ENCODE data around the gene DNAJC6.

DNAJC6 gene

DNA sequence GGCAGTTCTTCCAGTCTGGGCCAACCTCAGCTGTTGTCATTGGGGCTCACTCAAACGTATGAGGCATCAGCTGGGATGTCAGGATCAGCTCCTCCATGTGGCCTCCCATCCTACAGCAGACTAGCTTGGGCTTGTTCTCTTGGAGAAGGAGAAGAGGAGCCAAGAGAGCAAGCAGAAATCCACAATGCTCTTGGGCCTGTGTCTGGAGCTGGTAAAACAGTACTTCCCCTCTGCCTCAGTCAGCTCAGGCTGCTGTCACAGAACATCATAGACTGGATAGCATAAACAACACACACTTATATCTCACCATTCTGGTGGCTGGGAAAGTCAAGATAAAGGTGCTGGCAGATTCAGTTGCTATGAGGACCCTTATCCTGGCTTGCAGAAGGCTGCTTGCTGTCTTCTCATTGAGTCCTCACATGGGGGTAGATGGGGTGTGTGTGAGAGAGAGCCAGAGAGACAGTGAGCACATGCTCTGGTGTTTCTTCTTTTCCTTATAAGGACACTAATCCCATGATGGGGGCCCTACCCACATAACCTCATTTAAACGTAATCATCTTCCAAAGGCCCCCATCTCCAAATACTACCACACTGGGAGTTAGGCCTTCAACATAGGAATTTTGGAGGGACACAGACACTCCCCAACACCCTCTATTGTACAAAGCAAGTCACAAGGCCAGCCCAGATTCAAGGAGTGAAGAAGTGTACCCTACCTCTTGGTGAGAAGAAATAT, 16.3 kb upstream of the DNAJC6 start:
- DNase-seq (ENCODE audit: low read depth in 1 of 2, low spot score in 1 of 2) = no peak

DNA sequence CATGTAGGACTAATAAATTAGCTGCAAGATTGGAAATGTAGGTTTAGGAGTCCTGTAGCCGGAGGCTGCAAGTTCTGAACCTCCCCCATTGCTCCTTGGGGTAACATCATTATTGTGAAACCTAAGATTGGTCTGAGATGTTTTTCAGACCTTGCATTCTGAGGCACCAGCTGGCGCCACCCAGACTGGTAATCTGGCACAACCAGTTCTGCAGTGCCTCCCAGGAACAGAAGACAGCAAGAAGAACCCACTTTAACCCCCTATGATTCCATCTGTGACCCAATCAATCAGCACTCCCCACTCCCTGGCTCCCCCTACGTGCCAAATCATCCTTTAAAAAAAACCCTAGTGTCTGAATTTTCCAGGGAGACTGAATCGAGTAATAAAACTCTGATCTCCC, 11.6 kb upstream of the DNAJC6 start:
- no peak for DNase-seq (ENCODE audit: low read depth in 1 of 2, low spot score in 1 of 2)

DNA sequence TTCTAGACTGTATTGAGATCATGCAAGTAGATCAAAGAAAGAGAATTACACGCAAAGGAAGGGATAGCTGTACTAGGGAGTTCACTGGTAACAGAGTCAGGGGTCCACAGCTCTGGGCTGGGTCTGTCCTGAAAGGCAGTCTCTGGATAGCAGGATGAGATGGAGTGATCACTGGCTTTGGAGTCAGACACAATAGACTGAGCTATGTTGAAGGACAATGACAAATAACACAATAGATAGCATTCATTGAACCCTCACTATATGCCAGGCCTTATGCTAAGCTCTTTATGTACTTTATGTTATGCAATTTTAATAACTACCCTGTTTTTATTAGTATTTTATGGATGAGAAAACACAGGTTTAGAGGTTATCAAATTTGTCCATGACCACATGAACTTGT, 10.0 kb upstream of the DNAJC6 start:
- no peak for DNase-seq (ENCODE audit: low read depth in 1 of 2, low spot score in 1 of 2)

DNA sequence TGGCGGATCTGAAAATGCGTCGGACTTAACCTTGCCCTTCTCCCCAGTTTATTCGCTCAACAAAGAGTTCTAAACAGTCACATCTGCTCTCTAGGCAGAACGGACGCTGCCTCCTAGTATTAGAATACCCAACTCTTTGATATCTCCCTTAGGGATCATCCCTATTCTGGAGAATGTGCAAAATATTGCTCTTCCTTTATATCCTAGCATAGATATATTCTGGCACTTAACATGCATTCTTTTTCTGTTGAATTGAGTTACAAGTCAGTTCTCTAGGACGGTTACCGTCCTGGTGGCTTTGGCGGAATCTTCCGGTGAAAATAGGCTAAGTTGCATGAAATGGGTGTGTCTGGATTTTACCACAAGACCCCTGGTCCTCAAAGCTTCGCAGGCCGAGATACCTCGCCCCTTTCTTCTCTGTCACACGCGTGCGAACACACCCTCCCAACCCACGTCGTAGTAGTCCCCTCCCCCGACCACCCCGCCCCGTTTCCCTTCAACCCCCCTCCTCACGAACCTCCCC, 501 bp upstream of the DNAJC6 start:
- DNase-seq (ENCODE audit: low read depth in 1 of 2, low spot score in 1 of 2) = no peak

DNA sequence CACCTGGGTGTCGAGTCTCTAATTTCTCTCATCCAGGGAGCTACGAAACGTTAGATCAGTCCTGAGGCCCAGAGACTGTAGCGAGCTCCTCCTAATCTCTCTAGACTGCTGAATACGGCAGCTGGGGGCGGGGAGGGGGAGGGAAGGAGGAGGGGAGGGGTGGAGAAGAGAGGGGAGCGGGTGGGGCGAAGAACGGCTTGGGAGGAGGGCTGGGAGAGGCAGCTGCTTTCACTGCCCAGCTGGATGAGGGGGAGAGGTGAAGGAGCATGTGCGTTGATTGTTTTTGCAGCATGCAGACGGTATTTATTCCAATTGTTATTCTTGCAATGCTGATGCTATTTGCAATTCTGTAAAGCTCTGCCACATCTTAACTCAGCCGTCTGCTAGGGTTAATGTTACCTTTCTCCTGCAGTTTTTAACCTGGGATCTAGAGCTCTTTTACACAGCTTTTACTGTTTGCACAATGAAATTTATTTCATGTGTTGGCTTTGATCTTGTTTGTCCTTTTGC, 790 bp downstream of the DNAJC6 start:
- DNase-seq (ENCODE audit: low read depth in 1 of 2, low spot score in 1 of 2) = no peak

DNA sequence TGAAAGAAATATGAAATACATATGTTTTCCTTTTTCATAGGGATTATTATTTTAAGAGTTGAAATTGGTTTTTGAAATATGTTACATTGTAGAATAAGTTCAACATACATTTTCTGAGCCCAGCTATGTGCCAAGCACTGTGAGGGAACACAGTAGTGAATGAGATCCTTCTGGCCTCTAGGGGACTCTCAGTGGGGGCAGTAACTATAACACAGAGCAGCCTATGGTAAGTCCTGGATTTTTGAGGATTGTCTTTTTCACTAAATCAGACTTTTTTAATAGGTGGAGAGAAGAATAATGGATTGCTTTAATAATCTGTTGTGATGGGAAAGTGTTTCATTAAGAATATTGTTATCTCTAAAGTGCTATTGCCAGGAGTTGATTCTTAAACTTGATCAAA, 2.4 kb downstream of the DNAJC6 start:
- no peak for DNase-seq (ENCODE audit: low read depth in 1 of 2, low spot score in 1 of 2)

DNA sequence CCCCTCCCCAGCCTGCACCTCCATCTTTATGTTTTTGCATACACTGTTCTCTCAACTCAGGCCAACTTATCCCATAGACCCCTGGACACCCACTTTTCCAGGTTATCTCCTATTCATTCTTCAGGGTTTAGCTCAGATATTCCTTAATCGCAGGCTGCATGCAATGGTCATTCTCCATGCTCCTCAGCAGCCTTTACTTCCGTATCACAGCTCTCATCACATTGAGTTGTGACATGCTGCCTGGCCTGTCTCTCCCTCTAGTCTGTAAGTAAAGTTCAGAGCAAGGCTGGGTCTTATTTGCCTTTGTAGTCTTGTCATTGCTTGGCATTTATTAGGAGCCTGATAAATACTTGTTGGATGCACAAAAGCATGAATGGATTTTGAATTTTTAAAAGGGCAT, 6.9 kb downstream of the DNAJC6 start:
- DNase-seq (ENCODE audit: low read depth in 1 of 2, low spot score in 1 of 2) = no peak

DNA sequence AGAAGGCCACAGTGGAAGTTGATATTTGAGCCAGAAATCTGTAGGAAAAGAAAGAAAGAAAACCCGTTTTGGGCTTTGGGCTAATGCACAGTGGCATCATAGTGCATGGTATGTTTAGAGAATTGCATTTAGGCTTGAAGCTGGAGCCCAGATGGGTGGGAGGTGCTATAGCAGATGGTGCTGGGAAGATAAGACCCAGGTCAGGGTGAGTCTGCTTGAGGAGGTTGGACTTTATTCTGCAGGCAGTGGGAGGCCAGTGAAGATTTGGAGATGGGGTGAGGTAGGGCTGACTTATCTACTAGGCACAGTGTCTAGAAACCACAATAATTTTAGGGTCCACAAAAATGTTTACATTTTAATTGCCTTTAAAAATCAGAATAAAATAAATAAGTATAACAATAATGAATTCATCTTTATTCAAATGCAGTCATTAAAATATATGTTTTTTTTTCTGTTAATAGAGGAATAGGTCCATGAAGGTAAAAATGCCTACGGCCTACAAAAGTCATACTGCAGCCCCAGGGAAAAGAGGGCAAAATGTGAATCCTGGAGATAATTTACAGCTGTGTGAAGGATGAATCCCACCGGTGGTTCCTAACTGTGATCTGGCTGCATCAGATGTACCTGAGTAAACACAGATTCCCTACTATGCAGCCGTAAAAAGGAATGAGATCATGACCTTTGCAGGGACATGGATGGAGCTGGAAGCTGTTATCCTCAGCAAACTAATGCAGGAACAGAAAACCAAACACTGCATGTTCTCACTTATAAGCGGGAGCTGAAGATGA, 8.7 kb downstream of the DNAJC6 start:
- DNase-seq (ENCODE audit: low read depth in 1 of 2, low spot score in 1 of 2) = no peak

DNA sequence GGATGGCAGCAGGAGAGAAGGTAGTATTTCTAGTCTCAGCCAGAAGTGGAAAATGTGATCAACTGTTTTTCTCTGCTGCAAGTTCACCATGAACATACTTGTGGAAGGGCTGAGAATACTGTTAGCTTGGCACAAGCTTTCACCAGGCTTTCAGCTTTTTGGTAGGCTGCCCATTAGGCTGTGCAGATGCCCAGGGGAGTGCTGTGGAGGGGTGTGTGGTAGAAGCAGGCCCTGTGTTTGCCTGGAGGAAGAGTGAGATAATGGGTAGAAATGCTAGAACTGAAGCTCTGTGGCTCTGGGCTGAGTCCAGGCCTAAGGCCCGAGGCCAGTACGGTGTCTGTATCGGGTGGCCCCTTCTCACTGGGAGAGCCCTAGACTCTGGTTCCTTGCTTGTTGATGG, 9.8 kb downstream of the DNAJC6 start:
- no peak for DNase-seq (ENCODE audit: low read depth in 1 of 2, low spot score in 1 of 2)

DNA sequence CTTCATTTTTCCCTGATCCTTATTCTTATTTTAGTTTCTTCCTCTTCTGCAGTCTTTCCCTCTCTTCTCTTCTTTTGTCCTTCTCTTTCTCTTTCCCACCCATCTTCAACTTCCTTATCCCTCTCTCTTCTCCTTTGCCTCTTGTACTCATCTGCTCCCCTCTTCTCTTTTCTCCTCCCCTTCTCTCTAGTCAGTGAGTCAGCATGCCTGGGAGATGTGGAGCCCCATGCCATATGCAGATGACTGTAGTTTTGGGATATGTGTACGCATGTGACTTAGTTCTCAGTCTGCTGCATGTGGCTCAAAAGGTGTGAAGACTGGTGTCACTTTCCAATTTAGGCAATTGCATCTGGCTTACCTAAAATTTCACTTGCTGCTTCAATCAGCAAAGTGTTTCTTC, 10.4 kb downstream of the DNAJC6 start:
- DNase-seq (ENCODE audit: low read depth in 1 of 2, low spot score in 1 of 2) = no peak

DNA sequence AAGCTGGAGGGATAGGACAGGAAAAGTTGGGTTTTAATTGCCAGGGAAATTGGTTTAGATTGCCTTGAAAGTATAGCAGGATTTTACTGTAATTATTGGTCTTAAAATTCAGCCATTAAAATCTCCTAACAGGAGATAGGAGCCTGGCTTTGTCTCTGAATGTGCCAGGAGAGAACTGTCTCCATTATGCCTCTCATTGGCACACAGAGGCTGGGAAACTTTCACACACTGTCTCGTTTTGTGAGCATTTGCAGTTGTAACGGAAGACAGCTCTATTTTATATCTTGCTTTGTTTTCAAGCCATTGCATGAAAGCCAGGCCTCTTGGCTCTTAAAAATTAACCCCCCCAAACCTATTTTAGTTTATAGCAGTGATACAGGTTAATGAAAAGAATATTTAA, 12.5 kb downstream of the DNAJC6 start:
- no peak for DNase-seq (ENCODE audit: low read depth in 1 of 2, low spot score in 1 of 2)

DNA sequence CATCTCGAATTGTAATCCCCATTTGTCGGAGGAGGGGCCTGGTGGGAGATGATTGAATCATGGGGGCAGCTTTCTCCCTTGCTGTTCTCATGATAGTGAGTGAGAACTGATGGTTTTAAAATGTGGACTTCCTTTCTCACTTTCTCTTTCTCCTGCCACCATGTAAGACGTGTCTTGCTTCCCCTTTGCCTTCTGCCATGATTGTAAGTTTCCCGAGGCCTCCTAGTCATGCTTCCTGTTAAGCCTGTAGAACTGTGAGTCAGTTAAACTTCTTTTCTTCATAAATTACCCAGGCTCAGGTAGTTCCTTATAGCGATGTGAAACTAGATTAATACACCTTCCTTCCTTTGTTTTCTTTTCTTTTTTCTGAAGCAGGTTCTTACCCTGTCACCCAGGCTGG, 13.9 kb downstream of the DNAJC6 start:
- no peak for DNase-seq (ENCODE audit: low read depth in 1 of 2, low spot score in 1 of 2)

DNA sequence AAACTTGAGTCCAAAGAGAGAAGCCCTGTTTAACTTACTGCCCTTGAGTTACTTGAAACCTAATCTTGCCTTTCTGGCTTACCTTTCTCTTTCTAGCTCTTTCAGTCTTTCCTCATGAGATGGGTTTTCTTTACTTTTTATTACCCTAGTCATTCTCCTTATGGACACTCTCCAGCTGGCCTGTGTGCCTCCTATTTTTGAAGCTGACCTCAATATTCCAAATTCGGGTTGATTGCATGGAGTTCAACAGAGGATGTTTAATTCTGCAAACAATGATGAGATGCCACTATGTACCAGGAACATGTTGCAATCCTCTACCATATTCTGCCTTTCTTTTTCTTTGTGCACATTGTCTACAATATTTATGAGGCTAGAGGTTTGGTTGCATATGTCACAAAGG, 20.7 kb downstream of the DNAJC6 start:
- no peak for DNase-seq (ENCODE audit: low read depth in 1 of 2, low spot score in 1 of 2)

DNA sequence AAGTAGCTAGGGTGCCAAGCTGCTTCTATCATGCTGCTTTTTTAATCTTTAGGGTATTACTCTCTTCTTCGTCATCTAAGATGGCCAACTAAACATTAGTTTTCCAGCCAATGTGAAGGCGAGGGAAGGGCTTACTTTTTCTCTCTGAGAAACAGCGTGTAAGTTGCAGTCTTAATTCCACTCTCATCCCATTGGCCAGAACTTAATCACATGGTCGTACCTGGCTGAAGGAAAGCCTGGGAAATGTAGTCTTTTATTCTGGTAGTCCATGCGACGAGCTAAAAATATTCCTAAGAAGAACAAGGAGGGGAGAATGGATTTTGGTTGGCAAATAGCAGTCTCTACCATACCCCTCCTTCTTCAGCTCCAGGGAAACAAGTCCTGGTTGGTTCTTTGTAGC, 21.5 kb downstream of the DNAJC6 start:
- no peak for DNase-seq (ENCODE audit: low read depth in 1 of 2, low spot score in 1 of 2)

DNA sequence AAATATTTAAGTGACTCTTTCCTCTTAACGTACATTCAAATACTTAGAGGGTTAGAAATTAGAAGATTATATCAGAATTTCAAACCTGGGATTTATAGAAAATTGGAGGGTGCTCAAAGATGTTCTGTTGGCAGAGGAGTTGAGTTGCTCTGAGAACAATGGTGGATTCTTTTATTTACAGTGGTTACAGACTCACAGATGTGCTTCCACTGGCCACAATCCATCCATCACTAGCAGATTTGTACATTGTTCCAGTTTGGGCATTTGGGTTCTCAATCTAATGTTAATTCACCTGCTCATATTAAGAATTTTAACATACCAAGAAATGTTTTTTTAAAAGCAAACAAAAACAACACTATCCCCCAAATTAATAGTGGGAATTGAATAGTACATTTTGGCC, 23.5 kb downstream of the DNAJC6 start:
- DNase-seq (ENCODE audit: low read depth in 1 of 2, low spot score in 1 of 2) = no peak

DNA sequence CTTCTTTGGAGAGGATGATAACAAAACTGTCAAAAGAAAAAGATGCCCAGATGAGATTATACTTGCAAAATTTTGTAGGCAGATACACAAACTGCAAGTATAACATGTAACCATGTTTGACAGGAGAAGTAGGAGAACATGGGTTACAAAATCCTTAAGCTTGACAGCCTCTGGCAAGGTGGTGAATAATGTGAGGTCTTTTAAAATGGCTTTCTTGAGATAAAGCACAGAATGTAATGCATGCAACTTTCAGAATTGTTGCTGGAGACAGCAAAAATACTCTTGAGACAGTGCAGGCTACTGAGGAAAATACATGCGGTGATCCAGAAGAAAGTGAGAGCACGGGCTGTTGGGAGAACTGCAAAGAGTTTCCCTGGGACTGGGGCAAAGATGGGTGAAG, 24.7 kb downstream of the DNAJC6 start:
- no peak for DNase-seq (ENCODE audit: low read depth in 1 of 2, low spot score in 1 of 2)

DNA sequence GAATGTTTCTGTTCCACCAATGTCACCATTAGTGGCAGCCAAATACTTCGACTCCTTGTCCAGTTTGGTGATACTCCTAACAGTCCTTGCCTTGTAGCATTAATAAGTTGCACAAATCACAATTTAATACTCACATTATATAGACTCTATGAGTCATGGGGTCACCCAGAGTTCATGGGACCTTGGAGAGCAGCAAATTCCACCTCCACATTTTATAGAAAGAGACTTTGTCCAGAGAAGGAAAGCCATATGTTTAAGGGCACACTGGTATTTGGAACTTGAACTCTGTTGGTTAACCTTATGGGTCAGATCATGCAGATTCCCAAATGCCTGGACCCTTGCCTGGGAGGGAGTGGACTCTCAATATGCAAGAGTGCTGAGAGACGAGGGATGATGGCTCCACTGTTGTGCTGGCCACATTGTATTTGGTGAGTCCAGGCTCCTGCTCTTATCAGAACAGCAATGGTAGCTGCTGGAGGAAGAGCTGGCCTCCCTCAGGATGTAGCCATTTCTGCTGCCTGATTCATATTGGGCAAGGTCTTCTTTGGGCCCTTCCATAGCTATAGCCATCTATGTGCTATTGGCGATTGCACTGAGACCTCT, 30.6 kb downstream of the DNAJC6 start:
- no peak for DNase-seq (ENCODE audit: low read depth in 1 of 2, low spot score in 1 of 2)

DNA sequence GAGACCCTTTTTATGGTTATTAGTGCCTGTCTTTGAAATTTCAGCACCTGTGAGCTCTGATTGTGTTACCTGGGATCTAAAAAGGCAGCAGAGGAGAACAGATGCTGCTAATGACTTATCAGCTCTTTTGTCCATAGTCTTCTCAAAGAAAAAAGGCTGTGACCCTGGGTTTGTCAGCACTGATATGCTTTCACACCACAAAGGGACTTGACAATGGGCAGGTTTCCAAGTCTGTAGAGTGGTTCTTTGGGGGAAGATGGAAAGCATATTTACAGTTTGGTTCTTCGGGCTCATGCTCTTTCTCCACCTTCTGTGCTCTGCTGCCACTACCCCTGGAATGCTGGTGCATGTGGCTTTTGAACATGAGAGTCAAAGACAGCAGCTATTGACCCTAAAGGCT, 32.0 kb downstream of the DNAJC6 start:
- no peak for DNase-seq (ENCODE audit: low read depth in 1 of 2, low spot score in 1 of 2)

DNA sequence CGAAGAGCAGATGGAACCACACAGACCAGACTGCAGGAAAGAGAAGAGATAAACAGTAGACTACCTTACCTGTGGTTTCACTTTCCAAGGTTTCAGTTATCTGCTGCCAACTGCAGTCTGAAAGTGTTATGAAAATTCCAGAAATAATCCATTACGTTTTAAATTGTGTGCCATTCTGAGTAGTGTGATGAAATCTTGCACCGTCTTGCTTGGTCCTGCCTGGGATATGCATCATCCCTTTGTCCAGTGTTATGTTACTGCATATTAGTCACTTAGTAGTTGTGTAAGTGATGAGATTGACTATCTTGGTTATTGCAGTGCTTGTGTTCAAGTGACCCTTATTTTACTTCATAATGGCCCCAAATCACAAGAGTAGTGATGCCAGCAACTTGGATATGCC, 33.9 kb downstream of the DNAJC6 start:
- no peak for DNase-seq (ENCODE audit: low read depth in 1 of 2, low spot score in 1 of 2)

DNA sequence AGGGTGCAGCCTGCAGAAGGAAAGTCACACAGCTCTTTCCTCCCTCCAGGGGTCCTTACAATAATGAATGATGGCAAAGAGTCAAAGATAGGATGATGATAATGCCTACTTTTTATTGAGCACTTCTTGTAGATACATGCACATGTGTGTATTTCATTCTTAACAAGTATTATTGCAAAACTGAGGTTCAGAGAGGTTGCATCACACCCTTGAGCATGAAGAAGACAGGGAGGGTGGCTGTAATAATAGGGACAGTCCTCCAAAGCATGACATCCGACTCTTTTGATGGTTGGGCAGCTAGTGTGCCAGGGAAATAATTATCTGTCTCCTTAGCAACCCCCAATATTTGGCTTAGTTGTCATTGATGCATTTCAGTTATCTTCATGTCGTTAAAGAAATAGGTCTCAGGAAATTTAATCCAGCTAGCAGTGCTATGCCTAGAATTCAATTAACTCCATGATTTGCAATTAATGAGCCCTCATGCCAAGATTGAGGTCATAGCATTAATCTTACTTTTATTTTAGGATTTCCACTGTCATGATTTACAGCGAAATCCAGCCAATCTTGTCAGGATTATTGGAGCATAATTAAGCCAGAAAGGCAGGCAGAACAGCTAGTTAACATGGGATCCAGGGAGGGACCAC, 35.0 kb downstream of the DNAJC6 start:
- DNase-seq (ENCODE audit: low read depth in 1 of 2, low spot score in 1 of 2) = no peak

DNA sequence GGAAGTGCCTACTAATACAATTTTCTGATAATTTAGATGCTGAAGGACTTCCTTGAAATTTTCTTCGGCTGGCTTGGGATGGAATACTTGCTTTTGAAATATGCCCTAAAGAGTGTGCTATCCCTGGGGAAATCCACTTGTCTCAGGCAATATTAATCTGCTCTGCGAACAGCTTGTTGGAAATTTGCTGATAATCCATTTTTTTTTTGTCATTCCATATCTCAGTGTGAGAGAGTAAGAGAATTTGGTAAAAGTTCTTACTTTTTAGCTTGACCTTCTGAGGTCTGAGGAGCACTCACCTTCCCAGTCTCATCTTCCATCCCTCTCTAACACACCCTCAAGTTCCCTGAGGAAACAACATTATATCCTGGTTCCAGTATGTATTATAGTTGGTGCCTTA, 36.8 kb downstream of the DNAJC6 start:
- no peak for DNase-seq (ENCODE audit: low read depth in 1 of 2, low spot score in 1 of 2)

Measured in activated T-helper 1 cell treated with anti-CD3 and anti-CD28 coated beads, Interleukin-2, amount 50 U/mL, for 16 hours (primary cell).